ENCODE results near the gene EZH1.

Gene EZH1

GRCh38 chr17:42682722-42683403, 62.0 kb downstream of the EZH1 start:
- Histone ChIP-seq H2AFZ (ENCODE audit: low read length) (no peak overlapping the region), H3K36me3 (ENCODE audit: insufficient read depth, low read length) (no peaks in the 10 kb centered on the region), H3K4me1 (ENCODE audit: insufficient read depth, low read length, severe bottlenecking) (peaks cover 33% of the 10 kb centered on the region), H3K27ac (ENCODE audit: low read depth, low read length, poor library complexity, severe bottlenecking) (no peak overlapping the region), H3K27me3 (ENCODE audit: insufficient read depth, low read length) (no peaks in the 10 kb centered on the region), H3K9me3 (ENCODE audit: low read length) (no peaks in the 10 kb centered on the region), H3K9ac (ENCODE audit: low read length) (no peak overlapping the region), H3K4me2 (ENCODE audit: low read length) (no peak overlapping the region; the same call in 1 of the 2 replicates), H3K9me2 (ENCODE audit: low read depth, low read length) (no peaks in the 10 kb centered on the region), H3F3A (ENCODE audit: insufficient read depth, low read length) (no peaks in the 10 kb centered on the region), H3K79me2 (ENCODE audit: insufficient read depth, low read length) (no peaks in the 10 kb centered on the region), H4K20me1 (ENCODE audit: insufficient read depth, low read length) (no peaks in the 10 kb centered on the region), H3K4me3 (ENCODE audit: low read depth, low read length, poor library complexity, severe bottlenecking) (no peak overlapping the region)
- TF ChIP-seq EZH2 (IDR thresholded peaks at IDR 0.05; ENCODE audit: borderline replicate concordance, low read length) = no peak
- TF ChIP-seq CTCF (IDR thresholded peaks at IDR 0.05; ENCODE audit: low read length) = no peak

DNA sequence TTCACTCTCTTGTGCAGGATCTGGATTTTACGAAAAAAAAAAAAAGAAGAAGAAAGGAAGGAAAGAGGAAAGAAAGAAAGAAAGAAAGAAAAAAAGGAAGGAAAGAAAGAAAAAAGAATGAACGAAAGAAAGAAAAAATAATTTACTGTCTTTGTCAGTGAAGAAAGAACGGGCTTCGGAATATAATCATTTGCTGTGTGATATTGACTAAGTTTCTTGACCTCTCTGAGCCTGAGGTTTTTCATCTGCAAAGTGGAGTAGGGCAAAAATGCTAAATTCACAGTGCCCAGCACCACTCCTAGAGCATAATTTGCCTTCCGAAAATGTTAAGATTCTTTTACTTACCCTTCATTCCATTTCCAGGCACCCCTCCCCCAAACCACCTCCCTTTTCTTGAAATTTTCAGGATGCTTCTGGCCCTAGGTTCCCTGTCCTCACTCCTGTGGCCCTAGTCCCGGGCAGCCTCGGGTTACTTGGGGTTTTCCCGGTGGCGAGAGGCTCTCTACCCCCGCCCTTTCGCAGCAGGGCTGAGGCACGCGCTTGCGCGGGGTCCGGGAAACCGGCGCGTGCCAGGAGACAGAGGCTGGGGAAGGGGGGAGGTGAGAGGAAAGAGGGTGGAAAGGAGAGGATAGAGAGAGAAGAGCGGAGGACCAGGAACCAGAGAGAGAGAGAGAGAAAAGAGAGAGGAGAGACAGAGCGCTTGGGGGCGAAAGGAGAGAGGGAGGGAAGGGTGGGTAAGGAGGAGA, 62.7 kb downstream of the EZH1 start, which contains the start of gene CNTNAP1:
TSS of gene CNTNAP1 (plus strand) at position 556 of the 746 bp plus-strand sequence. CDS start 299 bp downstream, outside the sequence.
- H4K20me1 ChIP-seq (ENCODE audit: insufficient read depth, low read length) = no peaks in the 10 kb centered on the region
- no peak within 1 kb of the TSS for H3K4me3 ChIP-seq (ENCODE audit: low read depth, low read length, poor library complexity, severe bottlenecking)
- H3K9ac ChIP-seq (ENCODE audit: low read length) = no peak within 1 kb of the TSS
- TF ChIP-seq CTCF (IDR thresholded peaks at IDR 0.05; ENCODE audit: low read length) (no peak), EZH2 (IDR thresholded peaks at IDR 0.05; ENCODE audit: borderline replicate concordance, low read length) (no peak)
- H3K4me1 ChIP-seq (ENCODE audit: insufficient read depth, low read length, severe bottlenecking) = peaks cover 40% of the 10 kb centered on the region
- no peak within 1 kb of the TSS for H2AFZ ChIP-seq (ENCODE audit: low read length)
- no peaks in the 10 kb centered on the region for H3K36me3 ChIP-seq (ENCODE audit: insufficient read depth, low read length)
- no peaks in the 10 kb centered on the region for H3K27me3 ChIP-seq (ENCODE audit: insufficient read depth, low read length)
- no peaks in the 10 kb centered on the region for H3K9me2 ChIP-seq (ENCODE audit: low read depth, low read length)
- no peaks in the 10 kb centered on the region for H3K79me2 ChIP-seq (ENCODE audit: insufficient read depth, low read length)
- H3F3A ChIP-seq (ENCODE audit: insufficient read depth, low read length) = no peaks in the 10 kb centered on the region
- H3K27ac ChIP-seq (ENCODE audit: low read depth, low read length, poor library complexity, severe bottlenecking) = no peak within 1 kb of the TSS
- H3K9me3 ChIP-seq (ENCODE audit: low read length) = no peaks in the 10 kb centered on the region
- peak within 1 kb of the TSS; percentile 31 for H3K4me2 ChIP-seq (ENCODE audit: low read length)

GRCh38 chr17:42680331-42680808, 64.5 kb downstream of the EZH1 start:
- Histone ChIP-seq H3K9me3 (ENCODE audit: low read length) (no peaks in the 10 kb centered on the region), H3K4me3 (ENCODE audit: low read depth, low read length, poor library complexity, severe bottlenecking) (no peak overlapping the region), H3K9me2 (ENCODE audit: low read depth, low read length) (no peaks in the 10 kb centered on the region), H3K27me3 (ENCODE audit: insufficient read depth, low read length) (0 out of 2 replicates have a peak, but pooled peaks cover 5% of the 10 kb centered on the region), H3K79me2 (ENCODE audit: insufficient read depth, low read length) (no peaks in the 10 kb centered on the region), H2AFZ (ENCODE audit: low read length) (no peak overlapping the region), H3K36me3 (ENCODE audit: insufficient read depth, low read length) (no peaks in the 10 kb centered on the region), H3K9ac (ENCODE audit: low read length) (no peak overlapping the region), H3K4me2 (ENCODE audit: low read length) (no peak overlapping the region; the same call in 1 of the 2 replicates), H3K4me1 (ENCODE audit: insufficient read depth, low read length, severe bottlenecking) (peaks cover 53% of the 10 kb centered on the region), H3K27ac (ENCODE audit: low read depth, low read length, poor library complexity, severe bottlenecking) (no peak overlapping the region), H3F3A (ENCODE audit: insufficient read depth, low read length) (no peaks in the 10 kb centered on the region), H4K20me1 (ENCODE audit: insufficient read depth, low read length) (no peaks in the 10 kb centered on the region)
- TF ChIP-seq CTCF (IDR thresholded peaks at IDR 0.05; ENCODE audit: low read length) = no peak
- TF ChIP-seq EZH2 (IDR thresholded peaks at IDR 0.05; ENCODE audit: borderline replicate concordance, low read length) = no peak

Measured in OCI-LY1 (cell line).